Measurements from ENCODE around the gene SRGAP2C.
"Not testable (repeated sequence)": the region's sequence is repeated elsewhere in the genome, so short reads cannot be mapped to it uniquely, and the experiment has no call there.

- not testable (repeated sequence) for TF ChIP-seq CTCF, POLR2AphosphoS5 (IDR thresholded peaks at IDR 0.05)
These were observed 172.0 kb downstream of the SRGAP2C start for GRCh38 chr1:121356819-121357218.

Measured in esophagus muscularis mucosa (tissue), 3 donors.